Sigmoid colon (tissue), 7 donors: ENCODE measurements around the gene SSBP3. TPM values are rescaled to one million over a fixed set of nuclear protein-coding genes. Genes with fewer than 3 reads are reported as not detected.

ENCODE experiments used
- DNase-seq: peaks from one replicate; pipeline ENCODE4 v3.0.0-alpha.2; 2019
- H3K27ac ChIP-seq, 4 donors: fragments of 200-600 bp; sonication (generic); one replicate each; pipeline ENCODE4 v1.5.1; 2016 to 2019; ENCODE audit warnings: mild to moderate bottlenecking in 1 of 4
- H3K27me3 ChIP-seq, 3 donors: fragments of 200-600 bp; sonication (generic); one replicate each; pipeline ENCODE4 v1.5.1; 2019; ENCODE audit warnings: mild to moderate bottlenecking in 1 of 3
- H3K36me3 ChIP-seq, 4 donors: fragments of 200-600 bp; sonication (generic); one replicate each; pipeline ENCODE4 v1.5.1; 2016 to 2019
- H3K4me1 ChIP-seq, 4 donors: fragments of 200-600 bp; sonication (generic); one replicate each; pipeline ENCODE4 v1.5.1; 2017 to 2019
- H3K4me3 ChIP-seq, 4 donors: fragments of 200-600 bp; sonication (generic); one replicate each; pipeline ENCODE4 v1.5.1; 2017 to 2019; ENCODE audit warnings: mild to moderate bottlenecking in 2 of 4, moderate library complexity in 1 of 4
- H3K9me3 ChIP-seq, 4 donors: fragments of 200-600 bp in 3 of 4; sonication (generic) in 3 of 4; one replicate each; pipeline versions ENCODE4 v1.5.1 to v1.6.1; 2013 to 2019
- EP300 ChIP-seq, 4 donors: sonication (generic); formaldehyde crosslinking; IDR thresholded peaks; one replicate each; pipeline ENCODE4 v1.6.1; 2017; ENCODE audit warnings: antibody characterized with exemption in 4 of 4
- POLR2A ChIP-seq, 2 donors: fragments of 450-650 bp; IDR thresholded peaks; one replicate each; pipeline ENCODE4 v1.6.1; 2016; ENCODE audit warnings: antibody characterized with exemption in 2 of 2, mild to moderate bottlenecking in 2 of 2, moderate library complexity in 2 of 2
- POLR2AphosphoS5 ChIP-seq, 4 donors: sonication (generic); formaldehyde crosslinking; IDR thresholded peaks; one replicate each; pipeline ENCODE4 v1.6.1; 2017; ENCODE audit warnings: antibody characterized with exemption in 4 of 4
- WGBS, 2 donors: extraction: QIAGEN DNeasy Blood & Tissue Kit; methylation state at CpG; one replicate each; pipeline ENCODE4 v1.1.7; 2013; 5-methylcytosine and 5-hydroxymethylcytosine counted together
- intact Hi-C: fragments of 100-400 bp; cut with DNase I; formaldehyde crosslinking; loops from one replicate; pipeline ENCODE4 v1.15.1; 2023
- polyA plus RNA-seq, 3 donors: library from polyadenylated mRNA; stranded (reverse); fragments of 200-250 nt; gene quantifications; one replicate each; pipeline ENCODE4 v1.2.3, GENCODE V29; 2013
- total RNA-seq, 4 donors: library from RNA; depleted of rRNA; stranded (reverse); fragments of >200 nt; gene quantifications; one replicate each; pipeline ENCODE4 v1.1.0, GENCODE V29; 2016
- TF ChIP-seq, protein P1 (sequence below), 4 experiments: fragments of 450-650 bp in 3 of 4; fragments of 200-600 bp in 1 of 4; IDR thresholded peaks; one replicate each; pipeline ENCODE4 v1.5.1; 2016 to 2019; ENCODE audit warnings: antibody characterized with exemption in 4 of 4, mild to moderate bottlenecking in 3 of 4, moderate library complexity in 2 of 4
- donor health status: healthy with polysubstance abuse.
- donor health status: Bipolar disorder and iron deficiency.
- donor health status: healthy.

The SSBP3 gene
- total and polyA plus RNA-seq, 7 donors: 27.4 to 62.5 (median 38.5) TPM

DNA sequence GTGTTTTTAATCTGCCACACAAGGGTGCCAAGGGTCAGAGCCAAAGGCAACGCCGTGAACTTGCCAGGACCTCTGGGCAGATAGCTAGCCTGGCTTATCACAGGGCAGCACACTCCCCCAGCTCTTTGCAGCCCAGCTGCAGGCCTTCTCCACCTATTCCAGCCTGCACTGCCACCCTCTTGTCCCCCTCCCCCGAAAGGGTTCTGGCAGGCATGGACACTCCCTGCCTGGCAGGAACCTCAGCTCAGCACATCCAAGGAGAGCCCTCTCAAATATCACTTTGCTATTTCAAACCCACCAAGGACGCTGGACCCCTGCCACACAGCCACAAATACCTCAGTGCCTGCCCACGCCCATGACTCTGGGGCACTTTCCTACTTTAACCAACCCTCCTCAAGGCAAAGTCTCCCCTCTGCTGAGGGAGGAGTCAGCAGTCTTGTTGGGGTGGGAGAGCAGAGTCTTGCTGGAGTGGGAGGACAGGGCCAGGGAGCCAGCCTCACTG, 9.1 kb downstream of the SSBP3 start:
- H3K9me3 ChIP-seq: no peaks in the 10 kb centered on the region
- peaks cover 0 to 45% (median 28%) of the 10 kb centered on the region in 4 donors for H3K4me1 ChIP-seq
- H3K27ac ChIP-seq: peak overlapping the region; percentile 34 to 57 (median 44)
- TF ChIP-seq POLR2AphosphoS5 (IDR thresholded peaks at IDR 0.05) (no peak), POLR2A (IDR thresholded peaks at IDR 0.05) (no peak), EP300 (IDR thresholded peaks at IDR 0.05) (no peak)
- TF ChIP-seq, protein P1, sequence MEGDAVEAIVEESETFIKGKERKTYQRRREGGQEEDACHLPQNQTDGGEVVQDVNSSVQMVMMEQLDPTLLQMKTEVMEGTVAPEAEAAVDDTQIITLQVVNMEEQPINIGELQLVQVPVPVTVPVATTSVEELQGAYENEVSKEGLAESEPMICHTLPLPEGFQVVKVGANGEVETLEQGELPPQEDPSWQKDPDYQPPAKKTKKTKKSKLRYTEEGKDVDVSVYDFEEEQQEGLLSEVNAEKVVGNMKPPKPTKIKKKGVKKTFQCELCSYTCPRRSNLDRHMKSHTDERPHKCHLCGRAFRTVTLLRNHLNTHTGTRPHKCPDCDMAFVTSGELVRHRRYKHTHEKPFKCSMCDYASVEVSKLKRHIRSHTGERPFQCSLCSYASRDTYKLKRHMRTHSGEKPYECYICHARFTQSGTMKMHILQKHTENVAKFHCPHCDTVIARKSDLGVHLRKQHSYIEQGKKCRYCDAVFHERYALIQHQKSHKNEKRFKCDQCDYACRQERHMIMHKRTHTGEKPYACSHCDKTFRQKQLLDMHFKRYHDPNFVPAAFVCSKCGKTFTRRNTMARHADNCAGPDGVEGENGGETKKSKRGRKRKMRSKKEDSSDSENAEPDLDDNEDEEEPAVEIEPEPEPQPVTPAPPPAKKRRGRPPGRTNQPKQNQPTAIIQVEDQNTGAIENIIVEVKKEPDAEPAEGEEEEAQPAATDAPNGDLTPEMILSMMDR (IDR thresholded peaks at IDR 0.05): no peak
- H3K4me3 ChIP-seq: no peak overlapping the region
- H3K36me3 ChIP-seq: peaks cover 9 to 66% (median 34%) of the 10 kb centered on the region in 4 donors
- intact Hi-C loops: loop anchor here (5.0 kb wide), 1 partner anchor 330 kb away; no protein-coding TSS in a partner anchor
- 55 to 71% methylated on average over 5 of the region's 5 CpGs for WGBS, 2 donors
- DNase-seq: no peak
- no peaks in the 10 kb centered on the region for H3K27me3 ChIP-seq

DNA sequence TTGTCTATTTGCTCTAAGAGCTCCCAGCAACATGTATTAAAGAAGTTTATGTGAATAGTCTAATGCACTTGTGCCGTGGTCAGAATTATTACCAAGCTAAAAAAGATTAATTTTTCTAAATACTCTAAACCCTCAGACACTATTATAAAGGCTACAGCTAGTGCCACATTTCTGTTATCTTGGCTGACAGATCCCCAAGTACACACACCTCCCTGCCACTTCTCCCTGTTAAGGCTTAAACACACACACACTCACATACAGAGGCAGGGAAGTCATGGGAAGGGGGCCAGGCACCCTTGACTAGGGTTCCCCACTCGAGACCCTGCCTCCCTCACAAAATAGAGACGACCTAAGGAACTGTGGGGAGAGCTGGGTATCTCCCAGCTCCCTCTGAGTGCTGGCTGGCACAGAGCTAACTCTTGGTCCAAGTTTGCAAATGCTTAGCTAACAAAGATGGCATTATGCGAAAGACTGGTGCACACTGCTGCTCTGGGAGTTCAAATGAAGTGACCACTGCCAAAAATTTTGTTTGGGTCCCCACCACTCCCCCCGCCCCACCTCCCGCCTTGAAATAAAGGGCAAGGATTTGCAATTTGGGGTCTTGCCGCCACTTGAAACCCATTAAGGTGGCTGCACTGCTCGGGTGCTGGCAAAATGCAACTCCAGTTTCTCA, 9.8 kb downstream of the SSBP3 start:
- H3K4me3 ChIP-seq: no peak overlapping the region
- 76 to 81% methylated on average over 8 of the region's 8 CpGs for WGBS, 2 donors
- H3K36me3 ChIP-seq: peaks cover 9 to 66% (median 33%) of the 10 kb centered on the region in 4 donors
- H3K27ac ChIP-seq: peak overlapping the region; percentile 34 to 57 (median 44)
- TF ChIP-seq EP300 (IDR thresholded peaks at IDR 0.05): no peak
- TF ChIP-seq, protein P1 (IDR thresholded peaks at IDR 0.05): no peak
- no peak for TF ChIP-seq POLR2A (IDR thresholded peaks at IDR 0.05)
- no peak for TF ChIP-seq POLR2AphosphoS5 (IDR thresholded peaks at IDR 0.05)
- peaks cover 0 to 37% (median 27%) of the 10 kb centered on the region in 4 donors for H3K4me1 ChIP-seq
- intact Hi-C loops: loop anchor here (5.0 kb wide), 1 partner anchor 329 kb away; no protein-coding TSS in a partner anchor
- H3K9me3 ChIP-seq: no peaks in the 10 kb centered on the region
- no peak for DNase-seq
- H3K27me3 ChIP-seq: no peaks in the 10 kb centered on the region

DNA sequence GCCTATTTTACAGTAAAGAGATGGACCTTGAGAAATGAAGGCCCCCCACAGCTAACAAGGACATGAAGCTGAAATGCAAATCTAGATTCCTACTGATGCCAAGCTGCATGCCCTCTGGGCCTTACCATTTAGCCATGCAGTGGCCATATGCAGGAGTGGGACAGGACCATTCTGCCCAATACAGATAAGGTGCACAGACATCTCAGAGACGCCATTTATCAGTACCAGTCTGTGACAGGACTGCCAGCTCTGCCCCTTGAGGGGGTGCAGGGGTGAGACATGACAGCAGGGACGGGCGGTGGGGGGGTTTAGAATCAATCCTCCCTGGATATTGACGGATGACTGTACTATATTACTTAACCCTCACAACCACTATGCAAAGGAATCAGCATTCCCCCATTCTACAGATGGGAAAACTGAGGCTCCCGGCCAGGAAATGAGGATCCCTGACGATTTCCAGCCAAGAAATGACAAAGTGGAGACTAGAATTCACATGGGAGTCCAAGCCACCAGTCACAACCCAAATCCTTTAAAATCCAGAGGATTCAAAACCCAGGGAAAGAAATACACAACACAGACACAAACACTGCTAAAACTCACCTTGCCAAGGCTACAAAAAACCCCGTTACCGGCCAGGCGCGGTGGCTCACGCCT, 10.8 kb downstream of the SSBP3 start:
- DNase-seq: no peak
- H3K27me3 ChIP-seq: no peaks in the 10 kb centered on the region
- H3K4me3 ChIP-seq: no peak overlapping the region
- no peak overlapping the region for H3K27ac ChIP-seq
- 95 to 96% methylated on average over 11 of the region's 11 CpGs for WGBS, 2 donors
- TF ChIP-seq, protein P1 (IDR thresholded peaks at IDR 0.05): no peak
- TF ChIP-seq EP300 (IDR thresholded peaks at IDR 0.05) (no peak), POLR2A (IDR thresholded peaks at IDR 0.05) (no peak), POLR2AphosphoS5 (IDR thresholded peaks at IDR 0.05) (no peak)
- H3K36me3 ChIP-seq: peaks cover 9 to 63% (median 28%) of the 10 kb centered on the region in 4 donors
- no peaks in the 10 kb centered on the region for H3K9me3 ChIP-seq
- intact Hi-C loops: loop anchor here (5.0 kb wide), 1 partner anchor 328 kb away; no protein-coding TSS in a partner anchor
- H3K4me1 ChIP-seq: peaks cover 0 to 39% (median 27%) of the 10 kb centered on the region in 4 donors

DNA sequence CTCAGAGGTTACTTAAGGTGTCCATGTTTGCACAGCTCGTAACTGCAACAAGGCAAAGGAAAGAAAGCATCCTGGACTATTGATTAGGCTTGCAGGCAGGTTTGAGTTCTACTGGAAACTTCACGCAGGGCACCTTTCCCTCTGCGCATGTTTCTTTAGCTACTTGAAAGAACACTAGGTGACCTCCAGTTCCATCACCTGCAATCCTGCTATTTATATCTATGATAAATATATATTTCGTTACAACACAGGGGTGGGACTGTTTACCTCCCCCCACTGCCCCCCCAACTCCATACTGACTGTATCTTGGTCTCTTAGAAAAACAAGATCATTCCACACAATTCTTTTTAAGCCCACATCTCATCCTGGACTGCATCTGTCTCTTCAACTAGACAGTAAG, 12.1 kb downstream of the SSBP3 start:
- WGBS, 2 donors: 85 to 92% methylated on average over 4 of the region's 4 CpGs
- Histone ChIP-seq H3K36me3 (peaks cover 9 to 50% (median 18%) of the 10 kb centered on the region in 4 donors), H3K4me3 (no peak overlapping the region), H3K27ac (no peak overlapping the region), H3K27me3 (no peaks in the 10 kb centered on the region), H3K9me3 (no peaks in the 10 kb centered on the region), H3K4me1 (peaks cover 0 to 39% (median 27%) of the 10 kb centered on the region in 4 donors)
- intact Hi-C loops: no loop called here
- no peak for TF ChIP-seq POLR2A (IDR thresholded peaks at IDR 0.05)
- TF ChIP-seq, protein P1 (IDR thresholded peaks at IDR 0.05): no peak
- no peak for TF ChIP-seq EP300 (IDR thresholded peaks at IDR 0.05)
- no peak for TF ChIP-seq POLR2AphosphoS5 (IDR thresholded peaks at IDR 0.05)
- no peak for DNase-seq
